K562 (cell line): ENCODE measurements around the gene TCEA3. TPM values are rescaled to one million over a fixed set of nuclear protein-coding genes. Genes with fewer than 3 reads are reported as not detected.

Source experiments
- ATAC-seq: fragments of 200-7000 bp; cut with Tn5 transposase; 3 replicates; pipeline ENCODE4 v1.9.1; 2020; ENCODE audit warnings: moderate library complexity
- BruUV-seq: library from RNA; stranded (reverse); fragments of 400-500 nt; replicated peaks from 2 replicates; lab custom pipeline; 2021; lab: Mats Ljungman, UMichigan
- CTCF ChIA-PET: fragments of 300-600 bp; formaldehyde crosslinking; extraction: SDS; loops from one replicate; lab custom pipeline; 2021; ENCODE audit warnings: low intra/inter-chr PET ratio; lab: Yijun Ruan, JAX
- POLR2A ChIA-PET: fragments of 300-600, 350-650 bp; sonication (Branson Sonifier 250); formaldehyde crosslinking; extraction: SDS; loops from one replicate; lab custom pipeline; 2021; ENCODE audit warnings: antibody characterized with exemption, inconsistent platforms; lab: Yijun Ruan, JAX
- DNase-seq, 4 experiments: peaks; one replicate each; pipeline versions ENCODE4 v3.0.0 to v3.0.0-alpha.2; 2011 to 2018; ENCODE audit warnings: low spot score in 3 of 4, mixed read lengths in 3 of 4; ENCODE audit errors: extremely low read depth in 1 of 4
- FAIRE-seq: peaks from 2 replicates; lab custom pipeline; 2011; peaks lifted over from hg19 to GRCh38; lab: Jason Lieb, UNC
- H2AFZ ChIP-seq: 2 replicates; pipeline ENCODE4 v1.6.0; 2011; ENCODE audit warnings: low read depth, low read length, control low read depth, inconsistent platforms
- H3K27ac ChIP-seq: fragments of 200-600 bp; 3 replicates; pipeline ENCODE4 v1.8.0; 2011; ENCODE audit warnings: low read depth, mild to moderate bottlenecking, control low read depth, inconsistent platforms, low read length, moderate library complexity, mixed read lengths; ENCODE audit errors: extremely low read depth
- H3K27me3 ChIP-seq, 2 experiments: fragments of 300-600 bp in 1 of 2; 2 replicates in 1 of 2; 3 replicates in 1 of 2; pipeline versions ENCODE4 v1.6.0 to v1.8.0; 2011; ENCODE audit warnings: inconsistent platforms in 2 of 2, low read length in 2 of 2, mild to moderate bottlenecking in 1 of 2, mixed read lengths in 1 of 2, moderate library complexity in 1 of 2; ENCODE audit not compliant: control insufficient read depth in 2 of 2, insufficient read depth in 2 of 2
- H3K36me3 ChIP-seq: fragments of 300-600 bp; 3 replicates; pipeline ENCODE4 v1.8.0; 2011; ENCODE audit warnings: mild to moderate bottlenecking, low read length, inconsistent platforms; ENCODE audit not compliant: control insufficient read depth, insufficient read depth
- H3K4me1 ChIP-seq, 2 experiments: fragments of 200-600 bp in 1 of 2; replicated peaks in 1 of 2; 2 replicates in 1 of 2; 3 replicates in 1 of 2; pipeline versions ENCODE4 v1.5.1 to v1.8.0; 2011; ENCODE audit warnings: inconsistent platforms in 2 of 2, low read length in 2 of 2, mild to moderate bottlenecking in 1 of 2, mixed read lengths in 1 of 2, moderate library complexity in 1 of 2; ENCODE audit not compliant: control insufficient read depth in 2 of 2, insufficient read depth in 2 of 2
- H3K4me2 ChIP-seq: 2 replicates; pipeline ENCODE4 v1.6.1; 2011; ENCODE audit warnings: low read length, control low read depth, inconsistent platforms, mixed read lengths; ENCODE audit not compliant: insufficient read depth
- H3K4me3 ChIP-seq: fragments of 200-600 bp; sonication (generic), shearing (Covaris generic); 2 replicates; pipeline ENCODE4 v1.5.1; 2016; ENCODE audit warnings: control low read depth, inconsistent platforms
- H3K79me2 ChIP-seq: fragments of 200-600 bp; 3 replicates; pipeline ENCODE4 v1.8.0; 2011; ENCODE audit warnings: low read length, inconsistent platforms; ENCODE audit not compliant: control insufficient read depth, insufficient read depth
- H3K9ac ChIP-seq, 2 experiments: 2 replicates each; pipeline versions ENCODE4 v1.6.0 to v1.6.1; 2011; ENCODE audit warnings: low read depth in 2 of 2, low read length in 2 of 2, control low read depth in 1 of 2, inconsistent platforms in 1 of 2, mild to moderate bottlenecking in 1 of 2, mixed read lengths in 1 of 2; ENCODE audit not compliant: insufficient read depth in 1 of 2
- H3K9me1 ChIP-seq: one replicate; pipeline ENCODE4 v1.6.0; 2011; ENCODE audit warnings: inconsistent platforms, mild to moderate bottlenecking, low read length, moderate library complexity; ENCODE audit not compliant: control insufficient read depth, insufficient read depth
- H3K9me3 ChIP-seq: replicated peaks from 2 replicates; pipeline ENCODE4 v1.5.1; 2011; ENCODE audit warnings: low read depth, low read length, inconsistent platforms; ENCODE audit not compliant: control insufficient read depth, insufficient read depth
- H4K20me1 ChIP-seq: replicated peaks from 2 replicates; pipeline ENCODE4 v1.6.1; 2011; ENCODE audit warnings: low read length, inconsistent platforms, mixed read lengths; ENCODE audit not compliant: control insufficient read depth, insufficient read depth
- BCOR ChIP-seq: fragments of 450-650 bp; IDR thresholded peaks from 2 replicates; pipeline ENCODE4 v1.6.1; 2016
- CBX2 ChIP-seq: fragments of 200-600 bp; sonication (generic); IDR thresholded peaks from one replicate; pipeline ENCODE4 v1.6.1; 2012; ENCODE audit warnings: mild to moderate bottlenecking, low read length, inconsistent platforms; ENCODE audit not compliant: insufficient read depth, poor library complexity, severe bottlenecking
- CCNT2 ChIP-seq: IDR thresholded peaks from 2 replicates; pipeline ENCODE4 v1.6.1; 2011; ENCODE audit warnings: borderline replicate concordance, low read depth, mild to moderate bottlenecking, moderate library complexity, mixed read lengths, low read length; ENCODE audit not compliant: insufficient read length; ENCODE audit errors: extremely low read depth
- CHCHD3 ChIP-seq: fragments of 250-450 bp; sonication (Bioruptor Pico); IDR thresholded peaks from 2 replicates; pipeline ENCODE4 v2.1.2; 2022; ENCODE audit warnings: mild to moderate bottlenecking
- DMBX1 ChIP-seq: fragments of 250-450 bp; sonication (Bioruptor Pico); IDR thresholded peaks from 2 replicates; pipeline ENCODE4 v1.8.0; 2022; ENCODE audit warnings: inconsistent platforms, mild to moderate bottlenecking, moderate library complexity, borderline replicate concordance
- E2F6 ChIP-seq, 2 experiments: IDR thresholded peaks; 2 replicates each; pipeline ENCODE4 v1.6.1; 2011; ENCODE audit warnings: borderline replicate concordance in 1 of 2, control low read depth in 1 of 2, low read depth in 1 of 2, low read length in 1 of 2, mild to moderate bottlenecking in 1 of 2, mixed read lengths in 1 of 2, moderate library complexity in 1 of 2; ENCODE audit not compliant: insufficient read depth in 1 of 2, insufficient read length in 1 of 2, poor library complexity in 1 of 2, severe bottlenecking in 1 of 2; ENCODE audit errors: extremely low read depth in 1 of 2
- E2F8 ChIP-seq: fragments of 450-650 bp; IDR thresholded peaks from 2 replicates; pipeline ENCODE4 v1.7.1; 2018; ENCODE audit warnings: mild to moderate bottlenecking, low read depth; ENCODE audit not compliant: partially characterized antibody
- ELF4 ChIP-seq: fragments of 450-650 bp; formaldehyde crosslinking; IDR thresholded peaks from 2 replicates; pipeline ENCODE4 v1.4.0; 2022; ENCODE audit warnings: missing genetic modification characterization
- HBP1 ChIP-seq: fragments of 450-650 bp; formaldehyde crosslinking; IDR thresholded peaks from 2 replicates; pipeline ENCODE4 v1.4.0; 2022; ENCODE audit warnings: missing genetic modification characterization
- KLF16 ChIP-seq: IDR thresholded peaks from 2 replicates; pipeline ENCODE4 v1.6.1; 2016; ENCODE audit warnings: antibody characterized with exemption
- LARP7 ChIP-seq: fragments of 450-650 bp; IDR thresholded peaks from 2 replicates; pipeline ENCODE4 v1.6.1; 2016
- MCM7 ChIP-seq, 2 experiments: fragments of 450-650 bp; IDR thresholded peaks; 2 replicates each; pipeline ENCODE4 v1.6.1; 2016 to 2018
- MTA2 ChIP-seq: fragments of 450-650 bp; IDR thresholded peaks from 2 replicates; pipeline ENCODE4 v1.6.1; 2016; ENCODE audit warnings: low read depth
- NFXL1 ChIP-seq: fragments of 450-650 bp; formaldehyde crosslinking; IDR thresholded peaks from 2 replicates; pipeline ENCODE4 v1.4.0; 2021; ENCODE audit warnings: mild to moderate bottlenecking
- PHB ChIP-seq: fragments of 250-450 bp; sonication (Bioruptor Pico); IDR thresholded peaks from 2 replicates; pipeline ENCODE4 v1.5.0; 2021
- PHF20 ChIP-seq: fragments of 450-650 bp; IDR thresholded peaks from 2 replicates; pipeline ENCODE4 v1.6.1; 2018; ENCODE audit not compliant: partially characterized antibody
- SREBF1 ChIP-seq: fragments of 150-350 bp; IDR thresholded peaks from 2 replicates; pipeline ENCODE4 v1.6.1; 2014; ENCODE audit warnings: antibody characterized with exemption, low read depth, low read length, borderline replicate concordance
- ZNF133 ChIP-seq: fragments of 250-450 bp; sonication (Bioruptor Pico); IDR thresholded peaks from 2 replicates; pipeline ENCODE4 v1.4.0; 2020; ENCODE audit warnings: mild to moderate bottlenecking
- WGBS: fragments of 100-300 bp; shearing (Covaris generic); methylation state at CpG from one replicate; pipeline ENCODE4 v1.1.6; 2016; ENCODE audit warnings: low coverage, mixed read lengths; ENCODE audit not compliant: insufficient coverage; ENCODE audit errors: missing lambda C conversion rate; 5-methylcytosine and 5-hydroxymethylcytosine counted together
- in situ Hi-C: fragments of 300-500 bp; cut with MboI; formaldehyde crosslinking; loops from 4 replicates; pipeline ENCODE4 v1.15.0; 2018; ENCODE audit warnings: inconsistent platforms, mixed read lengths
- intact Hi-C: fragments of 100-400 bp; cut with micrococcal nuclease; formaldehyde crosslinking; loops from 2 replicates; pipeline ENCODE4 v1.14.2; 2022
- polyA plus RNA-seq, 8 experiments: library from polyadenylated mRNA; depleted of rRNA in 4 of 8; stranded (reverse) in 5 of 8; unstranded in 3 of 8; fragments of >200 nt; fragmentation: Nextera tagmentation in 2 of 8; fragmentation: Illumina TruSeq in 1 of 8; extraction: Ambion mirVana in 2 of 8; extraction: Trizol in 1 of 8; gene quantifications; 2 replicates each; pipeline versions ENCODE4 v1.2.1 to v1.2.3, GENCODE V29; 2011 to 2014; ENCODE audit warnings: inconsistent platforms in 1 of 8, missing spikeins in 1 of 8
- total RNA-seq, 7 experiments: library from RNA; depleted of rRNA in 6 of 7; stranded (reverse); fragments of >200 nt in 6 of 7; fragmentation: Illumina TruSeq in 2 of 7; extraction: Trizol in 2 of 7; gene quantifications; 2 replicates each; pipeline versions ENCODE4 v1.2.1 to v1.2.3, GENCODE V29; 2011 to 2021; ENCODE audit warnings: low replicate concordance in 1 of 7

TCEA3 gene
- total and polyA plus RNA-seq, 9 of the 15 experiments (the other 6 are each of a cell fraction or from before 2014, with no cell fraction given) = 0.03 to 0.55 (median 0.36) TPM

GRCh38 chr1:23392125-23392855 is 32.3 kb downstream of the TCEA3 start:
- no peak overlapping the region for H2AFZ ChIP-seq
- H3K9me3 ChIP-seq = no peaks in the 10 kb centered on the region
- H3K36me3 ChIP-seq = no peaks in the 10 kb centered on the region
- POLR2A ChIA-PET = no interaction called here
- peaks cover 4 to 24% of the 10 kb centered on the region in 2 experiments for H3K4me1 ChIP-seq
- intact Hi-C loops (no loop called here), in situ Hi-C loops (no loop called here)
- H3K9ac ChIP-seq = no peak overlapping the region
- H3K27ac ChIP-seq = no peak overlapping the region
- 38% methylated on average over 2 of the region's 2 CpGs for WGBS
- H3K79me2 ChIP-seq = no peaks in the 10 kb centered on the region
- no peak for ATAC-seq
- H3K4me2 ChIP-seq = no peak overlapping the region
- no peak overlapping the region for H3K4me3 ChIP-seq
- no peaks in the 10 kb centered on the region for H3K9me1 ChIP-seq
- DNase-seq = no peak
- H3K27me3 ChIP-seq = peaks cover 0 to 2% of the 10 kb centered on the region in 2 experiments; a peak in 1 of 5 replicates
- CTCF ChIA-PET = no interaction called here
- peak; percentile 96 for FAIRE-seq
- no peaks in the 10 kb centered on the region for H4K20me1 ChIP-seq
- BruUV-seq = no TSS peak
- TF ChIP-seq E2F6 (IDR thresholded peaks at IDR 0.05; ENCODE audit: borderline replicate concordance in 1 of 2, extremely low read depth in 1 of 2, insufficient read depth in 1 of 2, insufficient read length in 1 of 2, low read depth in 1 of 2, low read length in 1 of 2, poor library complexity in 1 of 2, severe bottlenecking in 1 of 2) (no peak), SREBF1 (no peak), HBP1 (CRISPR knock-in tag) (0 out of 2 replicates have a peak, but pooled peaks have one; percentile 46), CHCHD3 (no peak), E2F8 (no peak), BCOR (no peak), LARP7 (0 out of 2 replicates have a peak, but pooled peaks have one; percentile 32), MTA2 (no peak), NFXL1 (CRISPR knock-in tag) (no peak), MCM7 (IDR thresholded peaks at IDR 0.05) (no peak), DMBX1 (CRISPR knock-in tag) (no peak), CCNT2 (no peak), ZNF133 (CRISPR knock-in tag) (no peak), PHF20 (peak; percentile 8), KLF16 (no peak), ELF4 (CRISPR knock-in tag) (0 out of 2 replicates have a peak, but pooled peaks have one; percentile 5), PHB (CRISPR knock-in tag) (no peak), CBX2 (no peak)
